ENCODE measurements around the gene RAB7A. TPM values are rescaled to one million over a fixed set of nuclear protein-coding genes. Genes with fewer than 3 reads are reported as not detected.

Gene RAB7A
- total and polyA plus RNA-seq, 2 of the 8 experiments (the other 6 are each of a cell fraction or from before 2014, with no cell fraction given), result 179 to 195 TPM

GRCh38 chr3:128806588-128806987, 80.6 kb downstream of the RAB7A start (continued):
- TF ChIP-seq RXRA (IDR thresholded peaks at IDR 0.05; ENCODE audit: insufficient read depth, low read depth, low read length) (no peak), CBX8 (IDR thresholded peaks at IDR 0.05; ENCODE audit: borderline replicate concordance, low read depth, low read length) (no peak), CHD1 (IDR thresholded peaks at IDR 0.05; ENCODE audit: low read depth, low read length) (no peak), RAD21 (IDR thresholded peaks at IDR 0.05 in 1 of 2, conservative IDR thresholded peaks at IDR 0.05 in 1 of 2; ENCODE audit: low read depth in 2 of 2, low read length in 2 of 2) (no peak)

Data from H1 (cell line).